Hematopoietic multipotent progenitor cell (in vitro differentiated cells): ENCODE data around the gene EZR. TPM values are rescaled to one million over a fixed set of nuclear protein-coding genes. Genes with fewer than 3 reads are reported as not detected.
A peak's percentile ranks its signal among the peaks of the same experiment; 100 is the strongest.
"Not testable (repeated sequence)": the region's sequence is repeated elsewhere in the genome, so short reads cannot be mapped to it uniquely, and the experiment has no call there.

ENCODE experiments used
- DNase-seq, 3 donors: peaks; one replicate each; pipeline ENCODE4 v3.0.0-alpha.2; 2011 to 2015; ENCODE audit warnings: low read depth in 2 of 3, low spot score in 2 of 3
- total RNA-seq: library from RNA; depleted of rRNA; stranded (reverse); fragments of >200 nt; gene quantifications from one replicate; pipeline ENCODE4 v1.2.3, GENCODE V29; 2012

Gene EZR
- total RNA-seq, 1 donor, result 80.8 TPM

GRCh38 chr6:158799051-158799792, 19.9 kb downstream of the EZR start:
- peak in 2 of 3 donors; percentile 46 to 76 for DNase-seq

- DNase-seq, result no peak
These were observed 20.9 kb downstream of the EZR start for GRCh38 chr6:158798311-158798710.

DNA sequence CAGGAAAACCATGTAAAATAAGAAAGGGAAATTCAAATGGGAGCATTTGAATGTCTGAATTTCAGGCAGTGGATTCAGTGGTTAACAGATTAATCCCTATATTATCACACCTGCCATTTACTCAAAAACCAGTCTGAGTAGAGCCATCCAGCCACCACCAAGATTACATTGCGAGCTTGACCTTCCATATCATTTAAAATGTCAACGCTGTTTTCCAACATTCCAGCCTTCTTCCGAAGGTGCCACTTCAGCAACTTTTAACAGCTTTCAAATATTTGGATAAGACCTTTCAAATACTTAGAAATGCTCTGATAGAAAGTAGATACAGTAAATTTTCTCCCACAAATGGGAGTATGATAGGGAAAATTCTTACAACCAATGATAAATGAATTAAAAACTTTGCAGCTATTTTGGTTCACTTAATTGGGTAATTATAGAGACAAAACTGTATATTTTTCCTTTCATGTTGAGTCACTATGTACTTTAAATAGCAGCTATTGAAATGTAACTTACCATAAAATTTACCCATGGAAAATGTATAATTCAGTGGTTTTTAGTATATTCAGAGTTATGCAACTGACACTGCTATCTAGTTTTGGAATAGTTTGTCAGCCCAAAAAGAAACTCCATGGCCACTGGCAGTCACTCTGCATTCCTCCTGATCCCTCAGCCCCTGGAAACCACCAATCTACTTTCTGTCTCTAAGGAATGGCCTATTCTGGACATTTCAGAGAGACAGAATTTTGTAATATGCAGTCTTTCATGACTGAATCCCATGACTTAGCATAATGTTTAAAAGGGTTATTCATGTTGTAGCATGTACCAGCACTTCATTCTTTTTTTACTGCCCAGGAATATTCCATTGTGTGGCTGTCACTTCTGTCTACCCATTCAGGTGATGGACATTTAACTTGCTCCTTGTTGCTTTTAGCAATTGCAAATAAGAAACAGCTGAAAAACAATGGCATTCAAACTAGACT, 21.5 kb downstream of the EZR start:
- no peak for DNase-seq

- no peak for DNase-seq
These were observed 22.8 kb downstream of the EZR start for GRCh38 chr6:158796353-158796752.

- no peak for DNase-seq
These were observed 23.7 kb downstream of the EZR start for GRCh38 chr6:158795516-158795915.

DNA sequence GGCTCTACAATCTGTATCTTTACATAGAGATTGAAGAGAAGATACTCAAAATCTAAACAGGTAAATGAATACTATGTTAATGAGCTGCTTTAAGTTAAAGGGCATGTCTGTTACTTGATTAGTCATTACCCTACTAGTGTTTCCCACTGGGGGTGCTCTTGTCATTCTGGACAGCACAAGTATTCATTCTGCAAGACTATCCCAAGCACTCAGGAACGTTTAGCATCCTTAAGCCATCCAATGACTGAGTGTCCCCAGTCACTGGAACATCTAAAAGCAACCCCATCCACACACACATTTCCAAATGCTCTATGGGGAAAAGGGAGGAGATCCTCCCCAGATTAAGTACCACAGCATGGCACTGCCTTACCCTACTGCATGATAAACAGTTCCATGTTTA, 25.7 kb downstream of the EZR start:
- peak in 2 of 3 donors; percentile 33 to 59 for DNase-seq

- not testable (repeated sequence) for DNase-seq
These were observed 26.7 kb downstream of the EZR start for GRCh38 chr6:158792505-158792904.

GRCh38 chr6:158791274-158791855, 27.8 kb downstream of the EZR start:
- no peak for DNase-seq

DNA sequence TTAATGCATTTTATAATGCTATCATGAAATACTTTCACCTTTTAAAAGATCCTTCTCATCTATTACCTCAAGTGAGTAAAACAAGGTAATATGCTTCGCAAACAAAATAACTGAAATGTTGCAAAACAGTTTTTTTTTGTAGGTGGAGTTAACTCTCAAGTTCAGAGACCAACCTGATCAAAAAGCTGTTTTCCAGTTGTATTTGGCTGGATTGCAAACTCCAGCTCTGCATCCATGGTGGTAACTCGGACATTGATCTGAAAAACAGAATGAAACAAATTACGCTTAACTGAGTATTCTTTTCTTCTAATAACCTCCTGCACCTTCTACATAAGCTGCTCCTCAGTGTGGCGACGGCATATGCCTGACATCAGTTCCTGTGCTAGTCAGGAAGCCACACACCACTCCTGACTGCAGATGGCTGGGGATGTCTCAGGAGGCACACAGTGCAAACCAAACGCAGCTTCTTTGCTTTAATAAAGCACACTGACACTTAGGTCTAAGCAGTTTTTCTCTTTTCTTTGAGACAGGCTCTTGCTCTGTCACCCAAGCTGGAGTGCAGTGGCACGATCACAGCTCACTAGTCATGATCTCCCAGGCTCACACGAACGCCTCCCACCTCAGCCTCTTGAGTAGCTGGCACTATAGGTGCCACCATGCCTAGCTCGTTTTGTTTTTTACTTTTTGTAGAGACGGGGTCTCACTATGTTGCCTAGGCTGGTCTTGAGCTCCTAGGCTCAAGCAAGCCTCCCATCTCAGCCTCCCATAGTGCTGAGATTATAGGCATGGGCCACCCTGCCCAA, 29.9 kb downstream of the EZR start:
- peak in 2 of 3 donors; percentile 50 to 77 for DNase-seq

DNA sequence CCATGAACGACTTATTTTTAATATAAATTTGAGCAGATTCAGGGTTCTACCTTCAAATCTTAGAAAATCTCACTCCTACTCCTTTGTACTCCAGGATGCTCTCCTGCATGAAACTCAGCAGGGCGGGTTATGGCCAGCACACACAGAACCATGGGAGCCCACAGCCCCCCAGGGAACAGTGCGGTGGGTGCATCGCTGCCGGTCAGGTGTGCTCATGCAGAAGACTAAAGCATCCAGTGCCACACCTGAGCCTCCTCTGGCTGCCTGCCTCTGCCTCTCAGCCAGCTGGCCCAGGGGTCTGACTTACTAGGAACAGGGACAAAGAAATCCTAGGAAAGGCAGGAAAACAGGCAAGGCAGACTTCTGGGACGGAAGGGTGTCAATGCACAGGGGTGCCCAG, 31.8 kb downstream of the EZR start:
- DNase-seq, result no peak

DNA sequence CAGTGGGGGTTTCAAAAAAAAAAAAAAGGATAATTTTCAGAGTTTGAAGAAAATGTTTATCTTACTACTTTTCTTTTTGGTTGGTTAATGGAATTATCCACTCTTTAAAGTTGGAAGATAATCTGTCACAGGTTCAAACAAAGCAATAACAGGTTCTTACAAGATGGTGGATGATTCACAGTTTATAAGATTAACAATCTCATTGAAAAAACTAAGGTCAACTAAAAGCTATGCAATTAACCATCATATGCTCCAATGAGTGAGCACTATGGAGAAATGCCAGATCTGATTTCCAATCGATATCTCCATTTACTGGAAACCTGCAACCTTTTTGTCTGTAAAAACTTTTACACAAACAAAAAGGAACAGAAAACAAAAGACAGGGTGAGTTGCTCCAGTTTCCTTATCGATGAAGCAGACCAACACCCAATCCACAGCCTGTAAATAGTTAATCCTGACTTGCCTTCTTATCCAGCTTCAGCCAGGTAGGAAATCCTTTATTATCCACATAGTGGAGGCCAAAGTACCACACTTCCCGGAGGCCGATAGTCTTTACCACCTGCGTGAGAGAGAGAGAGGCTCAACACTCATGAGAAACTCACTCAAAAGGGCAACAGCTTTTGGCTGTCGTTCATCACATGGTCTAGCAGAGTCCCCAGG, 32.4 kb downstream of the EZR start:
- DNase-seq, result no peak

GRCh38 chr6:158785036-158785435, 34.1 kb downstream of the EZR start:
- DNase-seq, result no peak

- DNase-seq, result no peak
These were observed 34.7 kb downstream of the EZR start for GRCh38 chr6:158784505-158784904.

DNA sequence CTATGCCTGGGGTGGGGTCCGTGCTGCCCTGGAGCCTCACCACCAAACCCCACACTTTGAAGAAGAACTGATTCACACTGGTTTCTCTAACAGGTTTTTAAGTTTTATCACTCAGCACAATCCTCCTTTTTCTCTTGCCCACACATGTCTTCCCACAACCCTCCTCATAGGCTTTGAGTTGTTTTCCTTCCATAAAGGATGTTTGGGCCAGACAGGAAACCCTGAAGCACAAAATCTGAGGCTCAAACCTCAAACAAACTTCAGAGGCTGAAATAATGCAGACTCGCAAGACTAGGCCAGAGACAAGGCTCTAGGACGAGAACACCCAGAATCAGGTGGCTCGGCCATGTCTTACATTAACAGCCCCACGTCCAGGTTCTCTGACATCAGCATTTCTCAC, 35.3 kb downstream of the EZR start:
- no peak for DNase-seq

GRCh38 chr6:158783167-158783450, 36.1 kb downstream of the EZR start:
- no peak for DNase-seq

DNA sequence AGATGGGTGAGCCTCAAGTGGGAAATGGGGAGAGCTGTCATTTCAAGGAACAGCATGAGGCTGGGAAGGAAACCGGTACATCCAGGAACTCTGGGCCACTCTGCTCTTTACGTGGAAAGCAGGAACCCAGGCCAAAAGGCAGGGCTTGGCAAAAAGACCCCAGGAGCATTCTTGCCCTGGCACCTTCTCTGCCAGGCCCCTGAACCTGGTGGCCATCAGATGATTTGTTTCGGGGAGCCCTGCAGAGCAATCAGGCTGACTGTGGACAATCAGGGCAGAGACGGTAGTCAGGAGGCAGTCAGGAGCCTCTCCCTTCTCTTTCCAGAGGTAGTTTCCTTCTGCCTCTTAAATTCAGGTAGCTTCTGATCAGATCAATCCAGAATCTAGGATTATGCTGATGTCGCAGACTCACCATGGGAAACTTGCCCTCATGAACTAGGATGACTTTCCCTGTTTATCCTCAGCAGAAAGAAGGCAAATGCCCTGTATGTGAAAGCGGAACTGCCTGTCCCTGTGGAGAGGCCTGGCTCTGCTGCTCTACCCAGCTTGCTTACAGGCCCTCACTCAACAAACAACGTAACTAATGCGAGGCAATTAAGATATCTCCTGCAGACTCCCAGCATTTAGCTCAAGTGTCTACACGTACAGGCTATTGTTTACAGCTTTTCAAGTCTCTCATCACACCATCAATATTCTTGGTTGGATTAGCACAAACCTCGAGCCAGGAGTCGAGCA, 36.6 kb downstream of the EZR start:
- DNase-seq, result no peak

DNA sequence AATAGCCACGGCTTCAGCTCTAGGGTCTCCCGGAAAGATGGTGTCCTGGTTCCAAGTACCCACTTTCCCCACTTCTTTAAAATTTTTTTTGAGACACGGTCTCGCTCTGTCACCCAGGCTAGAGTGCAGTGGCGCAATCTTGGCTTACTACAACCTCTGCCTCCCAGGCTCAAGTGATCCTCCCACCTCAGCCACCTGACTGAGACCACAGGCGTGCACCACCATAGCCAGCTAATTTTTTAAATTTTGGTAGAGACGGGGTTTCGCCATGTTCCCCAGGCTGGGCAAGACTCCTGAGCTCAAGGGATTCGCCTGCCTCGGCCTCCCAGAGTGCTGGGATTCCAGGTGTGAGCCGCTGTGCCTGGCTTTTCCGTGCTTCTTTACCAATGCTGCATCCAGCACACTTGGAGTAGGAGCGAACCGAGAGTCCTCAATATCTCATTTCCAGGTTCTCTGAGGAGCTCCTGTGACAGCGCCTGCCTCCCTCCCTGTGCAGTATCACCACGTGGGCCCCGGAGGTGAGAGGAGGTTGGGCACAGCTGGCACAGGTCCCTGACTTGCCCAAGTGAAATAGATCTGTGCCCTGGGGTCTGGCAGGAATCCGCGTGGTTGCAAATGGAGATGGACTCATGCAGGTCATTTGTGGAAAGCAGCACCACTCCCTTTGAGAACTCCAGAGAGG, 37.3 kb downstream of the EZR start:
- DNase-seq, result no peak

DNA sequence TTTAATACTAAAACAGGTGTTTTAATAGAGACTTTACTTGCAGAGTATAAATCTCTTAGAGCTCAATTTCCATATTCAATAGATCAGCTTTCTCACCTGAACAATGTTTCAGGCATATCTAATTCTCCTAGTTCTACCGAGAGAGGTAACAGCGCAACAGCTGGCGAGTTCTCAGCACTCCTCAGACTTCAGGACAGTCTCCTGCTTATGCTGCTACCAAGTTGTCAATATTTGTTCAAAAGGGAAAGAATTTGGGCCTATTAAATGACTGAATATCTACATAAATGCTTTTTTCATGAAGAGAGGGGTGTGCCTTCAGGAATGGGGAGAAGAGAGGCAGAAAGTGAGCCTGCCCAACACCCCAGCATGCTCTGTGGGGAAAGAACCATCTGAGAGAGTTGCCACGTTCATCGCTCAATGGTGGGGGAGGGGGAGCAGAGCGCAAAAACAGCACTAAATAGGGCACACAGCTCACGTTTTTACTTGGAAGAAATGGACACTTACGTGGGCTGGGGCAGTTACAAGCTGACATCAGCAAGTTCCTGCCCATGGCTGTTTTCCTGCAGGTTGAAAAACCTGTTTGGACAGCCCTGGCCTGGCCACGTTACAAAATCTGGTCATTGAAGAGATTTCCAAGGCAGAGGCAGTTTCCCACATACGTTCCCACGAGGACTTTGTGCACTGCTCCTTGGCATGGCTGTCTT, 38.0 kb downstream of the EZR start:
- DNase-seq, result no peak
